ENCODE results near the gene LARP6.

DNA sequence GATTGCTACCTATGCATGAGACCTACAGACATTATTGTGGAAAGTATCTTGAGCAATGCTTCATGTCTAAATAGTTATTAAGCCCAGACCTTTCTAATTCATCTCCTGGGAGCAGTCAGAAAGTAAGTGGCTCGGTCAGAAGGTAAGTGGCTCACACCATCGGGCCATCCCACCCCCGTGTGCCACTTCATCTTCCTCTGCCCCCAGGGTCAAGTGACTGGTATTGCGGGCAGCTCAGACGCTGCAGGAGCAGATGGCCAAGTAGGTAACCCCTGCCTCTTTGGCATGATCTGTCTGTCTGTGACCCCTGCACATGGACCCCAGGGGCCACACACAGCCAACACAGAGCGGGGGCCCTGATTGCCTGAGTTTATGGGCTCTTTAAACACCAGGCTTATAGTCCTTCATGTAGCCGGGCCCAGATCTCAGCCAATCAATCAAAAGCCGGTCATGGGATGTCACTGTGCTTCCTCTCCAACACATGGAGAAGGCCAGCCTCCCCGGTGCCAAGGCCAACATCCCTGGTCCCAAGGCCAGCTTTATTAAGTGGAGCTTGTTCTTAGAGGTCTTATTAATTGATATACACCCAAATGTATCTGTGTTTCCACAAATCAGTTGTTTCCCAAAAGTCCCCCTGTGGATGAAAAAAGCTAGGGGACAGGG, 42.9 kb downstream of the LARP6 start:
- TF ChIP-seq SIN3A (IDR thresholded peaks at IDR 0.05; ENCODE audit: borderline replicate concordance, insufficient read depth, low read depth, low read length): no peak
- no peak for TF ChIP-seq POLR2AphosphoS5 (IDR thresholded peaks at IDR 0.05; ENCODE audit: low read depth, low read length)
- TF ChIP-seq, protein P1, sequence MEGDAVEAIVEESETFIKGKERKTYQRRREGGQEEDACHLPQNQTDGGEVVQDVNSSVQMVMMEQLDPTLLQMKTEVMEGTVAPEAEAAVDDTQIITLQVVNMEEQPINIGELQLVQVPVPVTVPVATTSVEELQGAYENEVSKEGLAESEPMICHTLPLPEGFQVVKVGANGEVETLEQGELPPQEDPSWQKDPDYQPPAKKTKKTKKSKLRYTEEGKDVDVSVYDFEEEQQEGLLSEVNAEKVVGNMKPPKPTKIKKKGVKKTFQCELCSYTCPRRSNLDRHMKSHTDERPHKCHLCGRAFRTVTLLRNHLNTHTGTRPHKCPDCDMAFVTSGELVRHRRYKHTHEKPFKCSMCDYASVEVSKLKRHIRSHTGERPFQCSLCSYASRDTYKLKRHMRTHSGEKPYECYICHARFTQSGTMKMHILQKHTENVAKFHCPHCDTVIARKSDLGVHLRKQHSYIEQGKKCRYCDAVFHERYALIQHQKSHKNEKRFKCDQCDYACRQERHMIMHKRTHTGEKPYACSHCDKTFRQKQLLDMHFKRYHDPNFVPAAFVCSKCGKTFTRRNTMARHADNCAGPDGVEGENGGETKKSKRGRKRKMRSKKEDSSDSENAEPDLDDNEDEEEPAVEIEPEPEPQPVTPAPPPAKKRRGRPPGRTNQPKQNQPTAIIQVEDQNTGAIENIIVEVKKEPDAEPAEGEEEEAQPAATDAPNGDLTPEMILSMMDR (IDR thresholded peaks at IDR 0.05): no peak
- TF ChIP-seq, protein P2, sequence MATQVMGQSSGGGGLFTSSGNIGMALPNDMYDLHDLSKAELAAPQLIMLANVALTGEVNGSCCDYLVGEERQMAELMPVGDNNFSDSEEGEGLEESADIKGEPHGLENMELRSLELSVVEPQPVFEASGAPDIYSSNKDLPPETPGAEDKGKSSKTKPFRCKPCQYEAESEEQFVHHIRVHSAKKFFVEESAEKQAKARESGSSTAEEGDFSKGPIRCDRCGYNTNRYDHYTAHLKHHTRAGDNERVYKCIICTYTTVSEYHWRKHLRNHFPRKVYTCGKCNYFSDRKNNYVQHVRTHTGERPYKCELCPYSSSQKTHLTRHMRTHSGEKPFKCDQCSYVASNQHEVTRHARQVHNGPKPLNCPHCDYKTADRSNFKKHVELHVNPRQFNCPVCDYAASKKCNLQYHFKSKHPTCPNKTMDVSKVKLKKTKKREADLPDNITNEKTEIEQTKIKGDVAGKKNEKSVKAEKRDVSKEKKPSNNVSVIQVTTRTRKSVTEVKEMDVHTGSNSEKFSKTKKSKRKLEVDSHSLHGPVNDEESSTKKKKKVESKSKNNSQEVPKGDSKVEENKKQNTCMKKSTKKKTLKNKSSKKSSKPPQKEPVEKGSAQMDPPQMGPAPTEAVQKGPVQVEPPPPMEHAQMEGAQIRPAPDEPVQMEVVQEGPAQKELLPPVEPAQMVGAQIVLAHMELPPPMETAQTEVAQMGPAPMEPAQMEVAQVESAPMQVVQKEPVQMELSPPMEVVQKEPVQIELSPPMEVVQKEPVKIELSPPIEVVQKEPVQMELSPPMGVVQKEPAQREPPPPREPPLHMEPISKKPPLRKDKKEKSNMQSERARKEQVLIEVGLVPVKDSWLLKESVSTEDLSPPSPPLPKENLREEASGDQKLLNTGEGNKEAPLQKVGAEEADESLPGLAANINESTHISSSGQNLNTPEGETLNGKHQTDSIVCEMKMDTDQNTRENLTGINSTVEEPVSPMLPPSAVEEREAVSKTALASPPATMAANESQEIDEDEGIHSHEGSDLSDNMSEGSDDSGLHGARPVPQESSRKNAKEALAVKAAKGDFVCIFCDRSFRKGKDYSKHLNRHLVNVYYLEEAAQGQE (IDR thresholded peaks at IDR 0.05; ENCODE audit: insufficient read depth in 1 of 2, low read depth in 2 of 2, low read length in 1 of 2): no peak
- TF ChIP-seq TCF7L2 (IDR thresholded peaks at IDR 0.05; ENCODE audit: low read depth, low read length): no peak
